ENCODE measurements around the gene FXYD3.

The FXYD3 gene

GRCh38 chr19:35165200-35166058 lies 49.8 kb downstream of the FXYD3 start:
- no peak for DNase-seq

- no peak for DNase-seq
Observed at GRCh38 chr19:35166100-35167063, 50.8 kb downstream of the FXYD3 start.

- no peak for DNase-seq
Observed at GRCh38 chr19:35167251-35168119, 51.9 kb downstream of the FXYD3 start.

DNA sequence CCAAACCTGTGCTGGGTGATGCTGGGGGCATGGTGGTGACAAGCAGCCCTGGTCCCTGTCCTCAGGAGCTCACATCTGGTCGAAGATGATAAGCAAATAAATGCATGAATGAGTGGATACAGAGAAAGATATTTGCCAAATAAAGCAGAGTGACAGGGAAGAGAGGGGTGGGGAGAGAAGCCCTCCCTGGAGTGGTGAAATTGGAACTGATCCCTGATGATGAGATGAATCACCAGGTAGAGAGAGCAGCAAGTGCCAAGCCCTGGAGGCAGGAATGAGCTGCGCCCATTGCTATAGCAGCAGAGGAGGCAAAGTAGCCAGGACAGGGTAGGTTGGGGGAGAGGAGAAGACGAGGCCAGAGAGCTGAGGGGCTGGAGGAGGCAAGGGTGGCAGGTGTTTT lies 52.6 kb downstream of the FXYD3 start:
- DNase-seq, result no peak

DNA sequence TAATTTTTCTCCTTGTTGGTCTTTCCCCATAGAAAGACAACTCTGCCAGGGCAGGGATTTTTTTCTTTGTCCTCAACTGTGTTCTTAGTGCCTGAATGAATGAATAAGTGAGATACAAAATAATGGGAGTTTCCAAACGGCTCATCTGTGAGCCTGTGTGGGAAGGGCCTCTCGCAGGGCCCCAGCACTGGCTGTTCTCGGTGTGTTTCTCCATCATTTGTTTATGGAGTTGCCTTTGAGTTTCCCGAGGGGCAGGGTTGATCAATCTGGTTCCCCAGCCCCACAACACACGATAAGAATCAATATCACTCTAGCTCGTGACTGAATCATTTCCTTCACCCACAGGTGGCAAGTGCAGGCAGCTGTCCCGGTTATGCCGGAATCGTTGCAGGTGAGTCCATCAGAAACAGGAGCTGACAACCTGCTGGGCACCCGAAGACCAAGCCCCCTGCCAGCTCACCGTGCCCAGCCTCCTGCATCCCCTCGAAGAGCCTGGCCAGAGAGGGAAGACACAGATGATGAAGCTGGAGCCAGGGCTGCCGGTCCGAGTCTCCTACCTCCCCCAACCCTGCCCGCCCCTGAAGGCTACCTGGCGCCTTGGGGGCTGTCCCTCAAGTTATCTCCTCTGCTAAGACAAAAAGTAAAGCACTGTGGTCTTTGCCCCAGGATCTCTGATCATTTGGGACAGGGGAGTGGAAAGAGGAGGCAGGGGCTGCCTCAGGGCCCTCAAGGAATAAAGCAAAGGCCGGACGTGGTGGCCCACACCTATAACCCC lies 53.8 kb downstream of the FXYD3 start:
- no peak for DNase-seq

DNA sequence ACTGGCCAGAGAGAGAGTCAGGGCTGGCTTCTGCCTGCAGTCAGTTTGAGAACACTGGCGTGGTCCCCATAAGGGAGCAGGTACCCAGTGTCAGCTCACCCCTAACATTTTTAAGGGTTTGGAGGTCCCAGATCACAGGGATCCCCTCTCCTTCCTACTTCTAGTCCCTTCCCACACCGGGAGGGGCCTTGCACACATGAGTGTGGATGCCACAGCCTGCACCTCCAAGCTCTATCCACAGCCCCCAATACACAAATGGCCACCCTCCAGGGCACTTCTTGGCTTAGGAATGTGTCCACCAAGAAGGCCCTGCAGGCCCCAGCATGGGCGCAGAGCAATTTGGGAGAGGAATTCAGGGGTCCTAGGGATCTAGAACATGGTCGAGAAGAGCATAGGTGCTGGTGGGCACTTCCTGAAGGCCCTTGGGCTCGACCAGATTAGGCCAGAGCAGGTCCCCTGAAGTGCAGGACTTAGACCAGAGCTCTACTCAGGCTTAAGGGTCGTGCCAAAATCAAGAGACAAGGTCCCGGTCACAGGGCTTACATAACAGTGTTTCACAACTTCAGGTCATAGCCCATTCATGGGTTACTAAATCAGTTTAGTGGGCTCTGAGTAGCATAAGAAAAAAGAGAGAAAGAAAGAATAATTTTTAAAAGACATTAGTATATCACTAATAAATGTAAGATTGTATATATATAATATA lies 54.9 kb downstream of the FXYD3 start:
- no peak for DNase-seq

- DNase-seq, result no peak
Observed at GRCh38 chr19:35171730-35172129, 56.1 kb downstream of the FXYD3 start.
